Panc1 (cell line): Measurements from ENCODE around the gene MMP15.

Experiments
- SIN3A ChIP-seq: IDR thresholded peaks from 2 replicates; pipeline ENCODE4 v1.6.1; 2012; ENCODE audit warnings: low read depth, mild to moderate bottlenecking, low read length, moderate library complexity, borderline replicate concordance; ENCODE audit not compliant: insufficient read depth
- TCF7L2 ChIP-seq: IDR thresholded peaks from 2 replicates; pipeline ENCODE4 v1.6.1; 2011; ENCODE audit warnings: mild to moderate bottlenecking, low read depth, low read length, inconsistent platforms
- TF ChIP-seq, protein P1 (sequence below): fragments of 450-650 bp; IDR thresholded peaks from 2 replicates; pipeline ENCODE4 v1.5.1; 2017; ENCODE audit warnings: mild to moderate bottlenecking
- TF ChIP-seq, protein P2 (sequence below), 2 experiments: IDR thresholded peaks; 2 replicates each; pipeline ENCODE4 v1.6.1; 2011 to 2012; ENCODE audit warnings: low read depth in 2 of 2, control low read depth in 1 of 2, low read length in 1 of 2, mild to moderate bottlenecking in 1 of 2, moderate library complexity in 1 of 2; ENCODE audit not compliant: insufficient read depth in 1 of 2

DNA sequence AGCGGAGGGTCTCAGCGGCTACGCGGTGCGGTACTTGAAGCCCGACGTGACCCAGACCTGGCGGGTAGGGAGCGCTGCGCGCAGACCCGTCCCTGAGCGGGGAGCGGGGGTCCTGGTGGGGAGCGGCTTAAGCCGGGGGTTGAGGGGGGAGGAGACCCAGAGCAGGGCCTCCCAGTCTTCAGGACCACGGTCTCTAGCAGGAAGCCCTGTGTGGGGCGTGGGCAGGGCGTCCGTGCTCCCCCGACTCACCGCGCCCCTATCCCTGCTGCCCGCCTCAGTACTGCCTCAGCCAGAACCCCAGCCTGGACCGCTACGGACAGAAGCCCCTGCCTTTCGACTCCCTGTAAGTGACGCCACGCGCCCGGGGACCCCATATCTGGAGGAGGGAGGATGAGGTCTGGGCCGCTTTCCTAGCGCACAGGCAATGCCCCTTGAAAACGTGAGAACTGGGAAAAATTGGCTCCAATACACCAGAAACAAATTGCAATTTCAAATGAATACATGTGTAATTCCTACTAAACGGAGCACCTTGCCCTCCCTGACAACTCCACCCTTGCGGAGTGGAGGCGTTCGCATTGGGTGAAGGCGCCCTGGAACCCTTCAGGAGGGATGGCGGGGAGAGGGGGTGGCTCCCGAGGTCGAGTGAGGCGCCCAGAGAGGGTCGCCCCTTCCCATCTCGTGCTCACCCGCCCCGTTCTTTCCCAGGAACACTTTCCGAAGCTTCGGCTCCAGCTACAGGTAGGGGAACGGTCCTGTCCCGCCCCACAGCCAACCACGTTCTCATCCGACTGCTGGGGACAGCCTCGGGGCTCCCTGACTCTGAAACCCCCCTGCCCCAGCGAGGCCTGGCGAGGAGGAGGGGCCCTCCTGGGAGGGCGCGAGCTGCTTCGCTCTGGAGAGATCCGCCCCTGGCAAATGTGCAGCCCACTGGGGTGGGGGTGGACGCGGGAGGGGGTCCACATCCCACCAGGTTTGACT is 40.1 kb upstream of the MMP15 start:
- TF ChIP-seq, protein P1, sequence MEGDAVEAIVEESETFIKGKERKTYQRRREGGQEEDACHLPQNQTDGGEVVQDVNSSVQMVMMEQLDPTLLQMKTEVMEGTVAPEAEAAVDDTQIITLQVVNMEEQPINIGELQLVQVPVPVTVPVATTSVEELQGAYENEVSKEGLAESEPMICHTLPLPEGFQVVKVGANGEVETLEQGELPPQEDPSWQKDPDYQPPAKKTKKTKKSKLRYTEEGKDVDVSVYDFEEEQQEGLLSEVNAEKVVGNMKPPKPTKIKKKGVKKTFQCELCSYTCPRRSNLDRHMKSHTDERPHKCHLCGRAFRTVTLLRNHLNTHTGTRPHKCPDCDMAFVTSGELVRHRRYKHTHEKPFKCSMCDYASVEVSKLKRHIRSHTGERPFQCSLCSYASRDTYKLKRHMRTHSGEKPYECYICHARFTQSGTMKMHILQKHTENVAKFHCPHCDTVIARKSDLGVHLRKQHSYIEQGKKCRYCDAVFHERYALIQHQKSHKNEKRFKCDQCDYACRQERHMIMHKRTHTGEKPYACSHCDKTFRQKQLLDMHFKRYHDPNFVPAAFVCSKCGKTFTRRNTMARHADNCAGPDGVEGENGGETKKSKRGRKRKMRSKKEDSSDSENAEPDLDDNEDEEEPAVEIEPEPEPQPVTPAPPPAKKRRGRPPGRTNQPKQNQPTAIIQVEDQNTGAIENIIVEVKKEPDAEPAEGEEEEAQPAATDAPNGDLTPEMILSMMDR: no peak
- TF ChIP-seq, protein P2, sequence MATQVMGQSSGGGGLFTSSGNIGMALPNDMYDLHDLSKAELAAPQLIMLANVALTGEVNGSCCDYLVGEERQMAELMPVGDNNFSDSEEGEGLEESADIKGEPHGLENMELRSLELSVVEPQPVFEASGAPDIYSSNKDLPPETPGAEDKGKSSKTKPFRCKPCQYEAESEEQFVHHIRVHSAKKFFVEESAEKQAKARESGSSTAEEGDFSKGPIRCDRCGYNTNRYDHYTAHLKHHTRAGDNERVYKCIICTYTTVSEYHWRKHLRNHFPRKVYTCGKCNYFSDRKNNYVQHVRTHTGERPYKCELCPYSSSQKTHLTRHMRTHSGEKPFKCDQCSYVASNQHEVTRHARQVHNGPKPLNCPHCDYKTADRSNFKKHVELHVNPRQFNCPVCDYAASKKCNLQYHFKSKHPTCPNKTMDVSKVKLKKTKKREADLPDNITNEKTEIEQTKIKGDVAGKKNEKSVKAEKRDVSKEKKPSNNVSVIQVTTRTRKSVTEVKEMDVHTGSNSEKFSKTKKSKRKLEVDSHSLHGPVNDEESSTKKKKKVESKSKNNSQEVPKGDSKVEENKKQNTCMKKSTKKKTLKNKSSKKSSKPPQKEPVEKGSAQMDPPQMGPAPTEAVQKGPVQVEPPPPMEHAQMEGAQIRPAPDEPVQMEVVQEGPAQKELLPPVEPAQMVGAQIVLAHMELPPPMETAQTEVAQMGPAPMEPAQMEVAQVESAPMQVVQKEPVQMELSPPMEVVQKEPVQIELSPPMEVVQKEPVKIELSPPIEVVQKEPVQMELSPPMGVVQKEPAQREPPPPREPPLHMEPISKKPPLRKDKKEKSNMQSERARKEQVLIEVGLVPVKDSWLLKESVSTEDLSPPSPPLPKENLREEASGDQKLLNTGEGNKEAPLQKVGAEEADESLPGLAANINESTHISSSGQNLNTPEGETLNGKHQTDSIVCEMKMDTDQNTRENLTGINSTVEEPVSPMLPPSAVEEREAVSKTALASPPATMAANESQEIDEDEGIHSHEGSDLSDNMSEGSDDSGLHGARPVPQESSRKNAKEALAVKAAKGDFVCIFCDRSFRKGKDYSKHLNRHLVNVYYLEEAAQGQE (IDR thresholded peaks at IDR 0.05; ENCODE audit: insufficient read depth in 1 of 2, low read depth in 2 of 2, low read length in 1 of 2): no peak
- TF ChIP-seq TCF7L2 (no peak), SIN3A (no peak)
